ENCODE measurements around the gene STPG2.
A peak's percentile ranks its signal among the peaks of the same experiment; 100 is the strongest.

Gene STPG2

GRCh38 chr4:97994765-97995465 lies 148.4 kb downstream of the STPG2 start:
- no peaks in the 10 kb centered on the region for H3K4me1 ChIP-seq (ENCODE audit: insufficient read depth, poor library complexity, severe bottlenecking)
- H3K27me3 ChIP-seq (ENCODE audit: insufficient read depth, poor library complexity, severe bottlenecking): no peaks in the 10 kb centered on the region
- DNase-seq (ENCODE audit: low spot score) (no peak), ATAC-seq (ENCODE audit: low read depth) (no peak)
- no peaks in the 10 kb centered on the region for H3K36me3 ChIP-seq (ENCODE audit: low read depth)
- no peak overlapping the region for H3K27ac ChIP-seq (ENCODE audit: poor library complexity, severe bottlenecking)
- no peak overlapping the region for H3K4me3 ChIP-seq (ENCODE audit: severe bottlenecking)
- no peaks in the 10 kb centered on the region for H3K9me3 ChIP-seq (ENCODE audit: severe bottlenecking)
- no peak for TF ChIP-seq CTCF (IDR thresholded peaks at IDR 0.05; ENCODE audit: poor library complexity, severe bottlenecking)

GRCh38 chr4:97990409-97990808 lies 152.9 kb downstream of the STPG2 start:
- Histone ChIP-seq H3K27me3 (ENCODE audit: insufficient read depth, poor library complexity, severe bottlenecking) (no peaks in the 10 kb centered on the region), H3K27ac (ENCODE audit: poor library complexity, severe bottlenecking) (no peak overlapping the region), H3K4me3 (ENCODE audit: severe bottlenecking) (no peak overlapping the region), H3K9me3 (ENCODE audit: severe bottlenecking) (no peaks in the 10 kb centered on the region), H3K4me1 (ENCODE audit: insufficient read depth, poor library complexity, severe bottlenecking) (no peaks in the 10 kb centered on the region), H3K36me3 (ENCODE audit: low read depth) (no peaks in the 10 kb centered on the region)
- no peak for DNase-seq (ENCODE audit: low spot score)
- no peak for TF ChIP-seq CTCF (IDR thresholded peaks at IDR 0.05; ENCODE audit: poor library complexity, severe bottlenecking)
- no peak for ATAC-seq (ENCODE audit: low read depth)

- ATAC-seq (ENCODE audit: low read depth) (no peak), DNase-seq (ENCODE audit: low spot score) (no peak)
- no peaks in the 10 kb centered on the region for H3K36me3 ChIP-seq (ENCODE audit: low read depth)
- H3K27ac ChIP-seq (ENCODE audit: poor library complexity, severe bottlenecking): no peak overlapping the region
- no peaks in the 10 kb centered on the region for H3K27me3 ChIP-seq (ENCODE audit: insufficient read depth, poor library complexity, severe bottlenecking)
- no peak overlapping the region for H3K4me3 ChIP-seq (ENCODE audit: severe bottlenecking)
- peak; percentile 83 for TF ChIP-seq CTCF (IDR thresholded peaks at IDR 0.05; ENCODE audit: poor library complexity, severe bottlenecking)
- H3K9me3 ChIP-seq (ENCODE audit: severe bottlenecking): no peaks in the 10 kb centered on the region
- H3K4me1 ChIP-seq (ENCODE audit: insufficient read depth, poor library complexity, severe bottlenecking): no peaks in the 10 kb centered on the region
Observed at GRCh38 chr4:97987019-97987648, 156.1 kb downstream of the STPG2 start.

GRCh38 chr4:97984545-97985131 lies 158.6 kb downstream of the STPG2 start:
- DNase-seq (ENCODE audit: low spot score) (no peak), ATAC-seq (ENCODE audit: low read depth) (no peak)
- peak; percentile 37 for TF ChIP-seq CTCF (IDR thresholded peaks at IDR 0.05; ENCODE audit: poor library complexity, severe bottlenecking)
- no peaks in the 10 kb centered on the region for H3K36me3 ChIP-seq (ENCODE audit: low read depth)
- H3K27me3 ChIP-seq (ENCODE audit: insufficient read depth, poor library complexity, severe bottlenecking): no peaks in the 10 kb centered on the region
- no peak overlapping the region for H3K4me3 ChIP-seq (ENCODE audit: severe bottlenecking)
- no peak overlapping the region for H3K27ac ChIP-seq (ENCODE audit: poor library complexity, severe bottlenecking)
- H3K9me3 ChIP-seq (ENCODE audit: severe bottlenecking): no peaks in the 10 kb centered on the region
- H3K4me1 ChIP-seq (ENCODE audit: insufficient read depth, poor library complexity, severe bottlenecking): no peaks in the 10 kb centered on the region

Measured in RWPE2 (cell line).